ENCODE results near the gene VPS35L.

Gene VPS35L

DNA sequence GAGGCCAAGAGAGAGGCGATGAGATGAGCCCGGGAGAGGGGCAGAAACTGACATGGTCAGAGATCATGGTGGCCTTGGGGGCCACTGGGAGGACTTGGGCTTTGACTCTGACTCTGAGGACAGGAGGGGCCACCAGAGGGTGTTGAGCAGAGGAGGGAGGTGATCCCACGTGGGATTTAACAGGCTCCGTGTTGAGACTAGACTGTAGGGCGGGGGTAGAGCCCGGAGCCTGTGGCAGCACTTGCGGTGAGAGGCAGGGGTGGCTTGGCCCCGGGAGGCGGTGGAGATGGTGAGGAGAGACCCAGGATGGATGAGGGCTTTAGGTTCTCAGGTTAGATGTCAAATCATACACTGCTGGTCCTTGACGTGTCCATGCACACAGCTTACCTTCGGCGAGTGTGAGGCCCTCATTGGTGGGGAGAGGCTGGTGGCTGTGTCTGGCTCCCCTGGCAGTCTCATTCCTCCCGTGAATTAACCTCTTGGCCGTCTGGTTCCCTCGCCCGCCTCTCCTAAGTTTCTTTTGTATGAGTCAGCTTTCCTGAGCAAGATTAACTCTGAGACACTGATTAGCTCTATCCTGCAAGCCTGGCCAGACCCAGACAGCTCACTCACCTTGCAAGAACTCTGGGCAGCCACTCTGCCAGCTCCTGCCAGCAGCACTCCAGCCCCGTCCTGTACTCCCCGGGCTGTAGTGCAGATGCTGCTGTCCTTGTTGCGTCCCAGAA, 39.7 kb downstream of the VPS35L start:
- FAIRE-seq = no peak
- peak; percentile 54 for DNase-seq (ENCODE audit: low spot score)

DNA sequence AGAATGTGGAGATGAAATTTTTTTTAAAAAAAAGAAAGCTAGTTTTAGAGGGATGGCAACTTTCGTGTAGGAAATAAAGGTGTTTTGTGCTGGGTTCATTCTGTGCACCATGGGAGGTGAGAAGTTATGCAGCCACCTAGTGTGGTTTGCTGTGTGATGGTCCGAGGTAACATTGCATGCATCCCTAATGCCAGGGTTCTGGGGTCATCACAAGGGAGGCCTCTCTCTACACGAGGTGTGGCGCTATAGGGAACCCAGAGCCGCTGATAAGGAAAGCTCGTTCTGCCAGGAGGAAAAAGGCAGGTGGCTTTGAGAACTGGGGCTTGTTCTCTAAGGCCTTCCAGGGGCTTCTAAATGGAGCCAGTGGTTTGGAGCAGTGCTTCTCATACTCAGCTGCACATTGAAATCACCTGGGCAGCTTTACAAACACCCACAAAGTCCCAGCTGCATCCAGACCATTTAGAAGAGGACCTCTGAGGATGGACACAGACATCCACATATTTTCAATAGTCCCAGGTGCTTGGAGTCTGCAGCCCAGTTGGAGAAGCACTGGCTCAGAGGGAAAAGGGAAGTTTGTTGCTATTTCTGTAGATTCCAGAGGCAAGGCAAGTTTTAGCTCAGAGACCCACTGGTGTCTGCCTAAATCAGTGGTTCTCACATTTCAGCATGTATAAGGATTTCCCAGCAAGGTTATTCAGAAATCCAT, 43.5 kb downstream of the VPS35L start:
- no peak for FAIRE-seq
- DNase-seq (ENCODE audit: low spot score) = no peak

DNA sequence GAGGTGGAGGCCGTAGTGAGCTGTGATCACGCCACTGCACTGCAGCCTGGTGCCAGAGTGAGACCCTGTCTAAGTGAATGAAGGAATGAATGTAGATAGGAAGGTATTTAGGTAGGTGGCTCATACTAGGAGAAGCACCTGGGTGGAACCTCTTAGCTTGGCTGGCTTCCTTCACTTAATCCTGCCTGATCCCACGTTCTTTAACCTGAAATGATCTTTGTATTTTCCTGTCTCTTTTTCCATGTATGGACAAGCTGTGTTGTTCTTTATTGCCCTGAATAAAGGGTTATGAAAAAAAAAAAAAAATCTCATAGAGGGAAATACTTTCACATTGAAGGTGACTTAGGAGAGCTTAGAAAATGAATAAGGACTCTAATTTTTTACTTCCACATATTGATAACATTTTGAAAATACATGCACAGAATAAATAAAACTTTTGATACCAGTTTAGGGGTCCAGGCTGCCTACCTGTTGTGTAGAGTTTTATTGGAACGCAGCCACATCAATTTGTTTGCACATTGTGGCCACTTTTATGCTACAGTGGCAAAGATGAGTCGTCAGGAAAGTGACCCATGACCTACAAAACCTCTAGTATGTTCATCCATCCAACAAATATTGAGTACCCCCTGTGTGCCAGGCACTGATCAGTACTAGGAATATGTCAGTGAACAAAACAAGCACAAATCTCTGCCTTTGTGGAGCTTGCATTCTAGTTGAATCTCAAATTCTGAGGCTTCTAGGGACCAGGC, 44.6 kb downstream of the VPS35L start:
- no peak for DNase-seq (ENCODE audit: low spot score)
- no peak for FAIRE-seq

GRCh38 chr16:19601083-19601976, 45.8 kb downstream of the VPS35L start:
- no peak for FAIRE-seq
- peak; percentile 18 for DNase-seq (ENCODE audit: low spot score)

DNA sequence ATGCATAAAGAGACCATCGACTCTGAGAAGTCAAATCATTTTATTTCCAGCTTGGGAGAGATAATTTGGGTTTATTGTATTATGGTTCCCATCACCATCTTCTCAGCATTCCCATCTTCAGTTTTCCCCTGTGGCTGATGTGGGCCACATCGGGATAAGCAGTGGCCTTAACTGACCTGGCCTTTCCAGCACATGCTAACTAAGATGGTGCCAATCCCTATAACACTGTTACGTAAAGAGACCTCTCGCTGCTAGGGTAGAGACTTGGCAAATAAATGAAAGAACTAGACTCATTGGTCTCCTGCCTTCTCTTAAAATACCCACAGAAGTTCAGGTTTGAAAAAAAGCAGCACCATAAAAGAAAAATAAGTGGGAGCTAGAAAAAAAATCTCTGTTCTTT, 49.4 kb downstream of the VPS35L start:
- FAIRE-seq (no peak), DNase-seq (ENCODE audit: low spot score) (no peak)

DNA sequence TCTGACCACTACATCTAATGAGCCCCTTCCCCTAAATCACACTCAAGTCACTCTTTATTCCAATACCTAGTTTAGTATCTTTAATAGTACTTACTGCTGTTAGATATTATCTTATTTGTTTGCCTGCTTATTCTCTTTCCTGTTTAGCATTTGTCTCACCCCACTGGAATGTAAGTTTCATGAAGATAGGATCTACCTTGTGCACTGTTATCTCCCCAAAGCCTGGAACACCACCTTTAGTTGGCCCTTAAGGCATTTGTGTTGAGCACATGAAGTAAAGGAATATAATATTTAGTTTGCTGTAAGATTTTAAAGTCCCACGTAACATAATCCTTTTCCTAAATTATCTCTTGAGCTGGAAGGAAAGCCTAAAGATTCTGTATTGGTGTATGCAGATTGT, 50.2 kb downstream of the VPS35L start:
- no peak for DNase-seq (ENCODE audit: low spot score)
- no peak for FAIRE-seq

DNA sequence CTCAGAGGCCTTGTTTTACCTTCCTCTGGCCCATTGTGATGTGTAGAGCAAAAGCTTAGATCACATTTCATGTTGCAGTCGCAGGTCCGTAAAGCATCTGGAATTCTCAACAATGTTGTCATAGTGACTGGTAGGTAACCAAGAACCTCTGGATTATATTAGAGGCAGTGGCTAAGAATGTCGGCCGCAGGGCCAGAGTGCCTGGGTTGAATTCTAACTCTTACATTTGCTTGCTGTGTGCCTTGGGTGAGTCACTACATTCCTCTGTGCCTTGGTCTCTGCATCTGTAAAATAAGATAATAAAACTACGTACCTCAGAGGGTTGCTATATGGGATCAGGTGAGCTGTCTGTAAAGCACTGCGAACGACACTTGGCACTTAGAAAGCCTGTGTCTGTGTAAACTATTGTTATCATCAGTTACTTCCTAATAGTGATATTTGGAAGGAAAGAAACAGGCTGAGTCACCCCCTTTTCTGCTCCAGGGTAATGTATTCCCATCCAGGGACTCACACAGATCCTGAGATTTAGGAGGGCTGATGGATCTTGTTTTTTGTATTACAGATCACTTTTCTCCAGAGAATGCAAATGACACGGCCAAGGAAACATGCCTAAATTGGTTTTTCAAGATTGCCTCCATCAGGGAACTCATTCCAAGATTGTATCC, 52.2 kb downstream of the VPS35L start:
- DNase-seq (ENCODE audit: low spot score) (no peak), FAIRE-seq (no peak)

DNA sequence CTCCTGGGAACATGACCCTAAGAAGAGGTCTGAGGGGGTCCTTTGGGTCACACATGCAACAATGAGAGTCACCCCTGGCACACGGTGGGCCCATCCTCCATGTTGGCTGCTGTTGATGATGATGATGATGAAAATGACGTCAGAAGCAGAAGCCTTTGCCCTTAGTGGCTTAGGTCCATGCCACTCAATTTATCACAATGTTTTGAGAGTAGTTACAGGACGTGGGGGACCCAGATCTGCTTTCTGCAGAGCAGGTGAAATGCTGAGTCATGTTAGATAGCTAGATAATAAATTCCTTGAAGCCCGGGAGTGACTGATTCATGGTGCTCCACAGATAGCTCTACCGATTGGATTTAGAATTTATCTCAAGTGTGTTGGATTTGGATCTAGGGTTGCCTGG, 53.9 kb downstream of the VPS35L start:
- DNase-seq (ENCODE audit: low spot score) (no peak), FAIRE-seq (no peak)

DNA sequence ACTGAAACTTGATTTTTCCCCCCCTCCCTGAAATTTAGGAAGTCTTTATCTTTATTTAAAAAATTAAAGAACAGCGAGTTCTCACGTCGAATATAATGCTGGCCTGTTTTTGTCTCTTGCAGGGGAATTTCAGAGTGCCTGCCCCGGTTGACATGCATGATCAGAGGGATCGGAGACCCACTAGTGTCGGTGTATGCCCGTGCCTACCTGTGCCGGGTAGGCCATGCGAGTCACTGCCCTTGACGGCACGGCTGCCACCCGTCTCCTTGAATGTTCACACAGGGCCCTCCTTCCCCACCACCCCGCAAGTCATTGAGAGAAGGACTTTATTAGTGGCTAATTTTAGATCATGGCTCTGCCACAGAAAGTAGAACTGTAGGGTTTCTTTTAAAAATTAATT, 54.7 kb downstream of the VPS35L start:
- DNase-seq (ENCODE audit: low spot score) (no peak), FAIRE-seq (no peak)

DNA sequence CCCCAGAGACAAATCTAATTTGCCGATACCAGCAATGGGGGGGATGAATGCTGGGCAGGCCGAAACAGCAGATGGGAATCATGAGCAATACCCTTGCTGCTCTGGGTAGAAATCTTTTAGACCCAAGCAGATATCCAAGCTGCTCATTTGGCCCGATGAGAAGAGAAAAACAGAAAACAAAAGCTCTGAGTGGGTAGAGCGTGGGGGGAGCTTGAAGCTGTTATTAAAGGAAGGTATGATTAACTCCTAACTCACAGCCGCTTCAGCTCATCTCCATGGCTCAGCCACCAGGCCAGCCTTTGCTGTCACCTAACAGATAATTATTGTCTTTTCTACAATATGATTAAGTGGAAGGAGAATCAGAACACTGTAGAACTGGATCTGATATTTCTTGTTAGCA, 58.3 kb downstream of the VPS35L start:
- FAIRE-seq (no peak), DNase-seq (ENCODE audit: low spot score) (no peak)

DNA sequence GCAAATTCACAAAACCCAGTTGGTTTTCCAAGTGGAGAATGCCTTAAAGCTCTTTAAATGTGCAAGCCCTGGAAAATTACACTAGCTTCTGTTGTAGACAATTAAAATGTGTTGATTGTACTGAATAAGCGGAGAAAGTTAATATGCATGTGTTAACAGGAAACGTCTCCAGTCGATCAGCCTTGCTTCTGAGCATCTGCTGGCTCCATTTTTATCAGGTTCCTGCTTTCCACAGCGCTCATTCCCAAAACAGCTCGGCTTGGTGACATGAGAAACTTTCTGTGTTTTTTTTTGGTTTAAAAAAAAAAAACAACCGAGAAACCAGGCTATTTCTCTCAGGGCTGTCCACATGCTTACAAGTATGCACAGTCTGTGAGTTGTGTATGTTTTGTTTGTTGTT, 60.7 kb downstream of the VPS35L start:
- FAIRE-seq = no peak
- DNase-seq (ENCODE audit: low spot score) = no peak

DNA sequence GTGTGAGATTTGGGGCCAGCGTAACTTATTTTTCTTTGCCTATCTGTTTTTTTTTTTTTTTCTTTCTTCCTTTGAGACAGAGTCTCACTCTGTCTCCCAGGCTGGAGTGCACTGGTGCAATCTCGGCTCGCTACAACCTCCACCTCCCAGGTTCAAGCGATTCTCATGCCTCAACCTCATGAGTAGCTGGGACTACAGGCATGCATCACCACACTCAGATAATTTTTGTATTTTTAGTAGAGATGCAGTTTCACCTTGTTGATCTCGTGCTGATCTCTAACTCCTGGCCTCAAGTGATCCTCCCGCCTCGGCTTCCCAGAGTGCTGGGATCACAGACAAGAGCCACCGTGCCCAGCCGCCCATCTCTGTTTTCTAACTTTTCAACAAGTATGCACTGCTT, 63.4 kb downstream of the VPS35L start:
- no peak for DNase-seq (ENCODE audit: low spot score)
- no peak for FAIRE-seq

DNA sequence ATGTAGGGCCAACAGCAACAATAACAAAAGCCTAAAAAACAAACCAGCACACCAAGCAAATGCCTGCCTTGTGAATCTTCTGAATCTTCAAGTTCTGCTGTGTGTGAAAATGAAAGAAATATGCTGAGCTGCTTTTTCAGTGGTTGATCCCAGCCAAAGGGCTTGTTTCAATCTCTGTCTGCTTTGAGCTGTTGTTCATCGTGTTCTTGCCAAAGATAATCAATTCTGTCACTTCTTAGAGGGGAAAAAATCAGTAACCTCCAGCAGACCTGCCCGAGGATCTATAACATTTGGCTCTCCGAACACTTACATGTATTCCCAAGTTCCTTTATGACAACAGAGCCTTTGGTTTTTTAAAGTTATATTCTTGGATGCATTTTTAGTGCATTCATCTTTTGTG, 65.9 kb downstream of the VPS35L start:
- FAIRE-seq (no peak), DNase-seq (ENCODE audit: low spot score) (no peak)

DNA sequence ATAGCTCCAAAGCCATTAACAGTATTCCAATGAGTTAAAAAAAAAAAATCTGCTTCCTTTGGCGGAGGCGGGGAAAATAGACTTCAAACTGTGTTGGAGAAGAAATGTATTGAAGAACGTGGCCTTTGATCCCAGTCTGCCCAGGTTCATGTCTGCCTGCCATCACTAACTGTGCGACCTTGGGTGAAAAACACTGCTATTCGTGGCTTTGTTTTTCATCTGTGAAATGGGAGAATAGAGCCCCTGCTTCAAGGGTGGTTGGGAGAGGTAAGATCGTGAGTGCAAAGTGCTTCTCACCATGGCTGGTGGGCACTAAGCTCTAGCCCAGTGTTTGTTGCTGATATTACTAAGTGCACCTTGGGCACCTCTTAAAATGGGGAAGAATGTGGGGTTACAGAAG, 69.5 kb downstream of the VPS35L start:
- no peak for FAIRE-seq
- no peak for DNase-seq (ENCODE audit: low spot score)

GRCh38 chr16:19636436-19637267, 81.1 kb downstream of the VPS35L start:
- no peak for FAIRE-seq
- no peak for DNase-seq (ENCODE audit: low spot score)

DNA sequence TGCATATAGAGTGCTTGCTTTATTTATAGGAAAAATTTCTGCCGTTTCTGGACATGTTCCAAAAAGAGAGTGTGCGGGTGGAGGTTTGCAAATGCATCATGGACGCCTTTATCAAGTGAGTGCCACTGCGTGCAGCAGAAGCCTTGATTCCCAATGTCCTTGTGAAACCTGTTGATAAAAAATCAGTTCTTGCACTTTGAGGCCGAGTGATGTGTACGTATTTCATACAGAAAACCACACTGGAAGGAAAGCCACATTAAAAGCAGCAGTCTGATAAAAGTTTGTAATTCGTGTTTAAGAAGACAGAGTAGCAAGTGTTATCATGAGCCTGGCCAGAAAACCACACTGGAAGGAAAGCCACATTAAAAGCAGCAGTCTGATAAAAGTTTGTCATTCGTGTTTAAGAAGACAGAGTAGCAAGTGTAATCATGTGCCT, 84.5 kb downstream of the VPS35L start:
- FAIRE-seq (no peak), DNase-seq (ENCODE audit: low spot score) (no peak)

- DNase-seq (ENCODE audit: low spot score) = no peak
- FAIRE-seq = no peak
Measured at GRCh38 chr16:19642501-19642900, 87.0 kb downstream of the VPS35L start.

DNA sequence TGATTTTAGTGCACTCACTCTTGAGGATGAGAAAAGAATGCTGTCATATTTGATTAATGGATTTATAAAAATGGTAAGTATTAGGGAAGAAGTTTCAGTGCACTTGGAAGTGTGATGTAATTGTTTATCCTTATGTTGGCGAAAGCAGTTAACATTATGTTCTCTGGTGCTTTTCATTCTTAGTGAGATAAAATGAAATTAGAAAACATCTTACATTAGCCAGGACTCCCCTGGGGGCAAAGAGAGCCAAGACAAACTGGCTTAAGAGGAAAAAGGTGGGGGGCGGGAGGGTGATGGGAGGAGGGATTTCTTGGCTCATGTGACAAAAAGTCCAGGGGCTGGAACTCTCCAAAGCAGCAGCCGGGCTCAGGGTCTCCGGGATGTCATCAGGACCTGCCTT, 89.4 kb downstream of the VPS35L start:
- DNase-seq (ENCODE audit: low spot score) (no peak), FAIRE-seq (no peak)

GRCh38 chr16:19645557-19645981, 90.1 kb downstream of the VPS35L start:
- FAIRE-seq = no peak

DNA sequence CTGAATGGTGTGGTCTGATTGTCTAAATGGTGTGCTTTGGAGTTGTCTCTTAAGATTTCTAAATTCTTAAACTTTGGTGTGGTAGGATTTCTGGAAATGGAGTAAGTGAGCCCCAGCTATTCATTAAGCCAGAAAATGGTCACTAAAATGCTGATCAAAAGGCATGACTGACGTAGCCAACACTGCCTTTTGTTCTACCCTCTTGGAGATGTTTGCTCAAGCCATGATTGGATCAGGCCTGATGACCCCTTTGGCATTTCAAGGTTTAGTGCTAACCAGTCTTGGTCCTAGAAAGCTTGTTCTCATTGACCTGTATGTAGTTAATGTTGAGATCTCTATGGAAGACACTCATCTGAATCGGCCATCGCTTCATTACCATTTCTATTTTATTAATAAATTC, 94.5 kb downstream of the VPS35L start:
- FAIRE-seq (no peak), DNase-seq (ENCODE audit: low spot score) (no peak)

More at GRCh38 chr16:19645557-19645981, 90.1 kb downstream of the VPS35L start:
- no peak for DNase-seq (ENCODE audit: low spot score)

Data from urothelium cell line (cell line).